Hematopoietic multipotent progenitor cell (in vitro differentiated cells): ENCODE results near the gene CEP95. TPM values are rescaled to one million over a fixed set of nuclear protein-coding genes. Genes with fewer than 3 reads are reported as not detected.
"Not testable (repeated sequence)": the region's sequence is repeated elsewhere in the genome, so short reads cannot be mapped to it uniquely, and the experiment has no call there.

Source experiments
- DNase-seq, 3 donors: peaks; one replicate each; pipeline ENCODE4 v3.0.0-alpha.2; 2011 to 2015; ENCODE audit warnings: low read depth in 2 of 3, low spot score in 2 of 3
- small RNA-seq: library from RNA; depleted of rRNA; stranded (forward); fragments of <200 nt; gene quantifications from one replicate; pipeline ENCODE3, GENCODE V24; 2012
- total RNA-seq: library from RNA; depleted of rRNA; stranded (reverse); fragments of >200 nt; gene quantifications from one replicate; pipeline ENCODE4 v1.2.3, GENCODE V29; 2012

CEP95 gene
- total RNA-seq, 1 donor: 28.0 TPM

GRCh38 chr17:64565563-64565962 lies 58.8 kb downstream of the CEP95 start:
- peak in 2 of 3 donors; percentile 8 to 20 for DNase-seq

GRCh38 chr17:64571746-64572145 lies 65.0 kb downstream of the CEP95 start:
- DNase-seq: no peak

- peak in 2 of 3 donors; percentile 12 to 53 for DNase-seq
These were observed 65.9 kb downstream of the CEP95 start for GRCh38 chr17:64572682-64573154.

GRCh38 chr17:64573214-64573613 lies 66.4 kb downstream of the CEP95 start:
- DNase-seq: no peak

- DNase-seq: no peak
These were observed 67.9 kb downstream of the CEP95 start for GRCh38 chr17:64574646-64575045.

- no peak for DNase-seq
These were observed 68.7 kb downstream of the CEP95 start for GRCh38 chr17:64575431-64575830.

GRCh38 chr17:64577025-64577424 lies 70.2 kb downstream of the CEP95 start:
- DNase-seq: not testable (repeated sequence)

- DNase-seq: no peak
These were observed 73.1 kb downstream of the CEP95 start for GRCh38 chr17:64579917-64580316.

- no peak for DNase-seq
These were observed 73.9 kb downstream of the CEP95 start for GRCh38 chr17:64580384-64581315.

GRCh38 chr17:64583038-64583437 lies 76.3 kb downstream of the CEP95 start:
- no peak for DNase-seq

GRCh38 chr17:64585146-64585545 lies 78.4 kb downstream of the CEP95 start:
- no peak for DNase-seq

Small RNA genes within 50 kb of the gene (small RNA-seq; reads per million reads assigned to genes)
- not detected for gene AC009994.1
- gene ATP5MFP4: not detected

Other genes starting within 250 kb of the CEP95 start
- gene TEX2, start 243.7 kb upstream of the CEP95 start, total RNA-seq: 17.5 TPM
- 180 TPM for gene PECAM1, start 116.1 kb upstream of the CEP95 start, total RNA-seq
- 5.7 TPM for gene MILR1, start 57.9 kb upstream of the CEP95 start, total RNA-seq
- 16.7 TPM for gene POLG2, start 9.9 kb upstream of the CEP95 start, total RNA-seq
- gene DDX5, start 688 bp upstream of the CEP95 start, total RNA-seq: 294 TPM
- 15.3 TPM for gene SMURF2, start 155.3 kb downstream of the CEP95 start, total RNA-seq